ENCODE measurements around the gene ANK3. TPM values are rescaled to one million over a fixed set of nuclear protein-coding genes. Genes with fewer than 3 reads are reported as not detected.

ANK3 gene
- total and polyA plus RNA-seq, 2 experiments from 2014 or later: 26.2 to 49.0 TPM

- H3K27me3 ChIP-seq: no peaks in the 10 kb centered on the region
- H2AFZ ChIP-seq: no peak overlapping the region
- no peaks in the 10 kb centered on the region for H3K9me3 ChIP-seq (ENCODE audit: low read depth)
- H3K4me1 ChIP-seq (ENCODE audit: insufficient read depth): no peaks in the 10 kb centered on the region
- no peak overlapping the region for H3K27ac ChIP-seq
- H3K36me3 ChIP-seq (replicated peaks; ENCODE audit: insufficient read depth, low read depth): peaks cover 1% of the 10 kb centered on the region
- H3K9me2 ChIP-seq (replicated peaks; ENCODE audit: insufficient read depth): no peaks in the 10 kb centered on the region
- DNase-seq (ENCODE audit: low spot score): no peak
- TF ChIP-seq EZH2phosphoT487 (IDR thresholded peaks at IDR 0.05; ENCODE audit: low read depth, severe bottlenecking, unreplicated experiment) (no peak), EZH2 (IDR thresholded peaks at IDR 0.05; ENCODE audit: borderline replicate concordance) (no peak), CTCF (IDR thresholded peaks at IDR 0.05; ENCODE audit: poor library complexity) (no peak)
- H4K20me1 ChIP-seq (ENCODE audit: insufficient read depth, poor library complexity, severe bottlenecking): no peaks in the 10 kb centered on the region
- WGBS (ENCODE audit: low lambda C conversion rate, missing lambda C conversion rate): 85% methylated on average over 3 of the region's 3 CpGs
- H3K4me3 ChIP-seq: no peak overlapping the region
- H3K4me2 ChIP-seq: no peak overlapping the region
- H3K79me2 ChIP-seq: no peaks in the 10 kb centered on the region
These were observed 234.4 kb downstream of the ANK3 start for GRCh38 chr10:60155099-60155877.

- Histone ChIP-seq H3K79me2 (no peaks in the 10 kb centered on the region), H3K9me2 (replicated peaks; ENCODE audit: insufficient read depth) (no peaks in the 10 kb centered on the region), H3K4me2 (peak overlapping the region; percentile 2), H3K4me3 (no peak overlapping the region), H2AFZ (no peak overlapping the region), H3K27me3 (no peaks in the 10 kb centered on the region), H4K20me1 (ENCODE audit: insufficient read depth, poor library complexity, severe bottlenecking) (no peaks in the 10 kb centered on the region), H3K36me3 (replicated peaks; ENCODE audit: insufficient read depth, low read depth) (peaks cover 2% of the 10 kb centered on the region), H3K27ac (peak overlapping the region; percentile 76), H3K9me3 (ENCODE audit: low read depth) (no peaks in the 10 kb centered on the region), H3K4me1 (ENCODE audit: insufficient read depth) (peaks cover 27% of the 10 kb centered on the region)
- 73% methylated on average over 2 of the region's 2 CpGs for WGBS (ENCODE audit: low lambda C conversion rate, missing lambda C conversion rate)
- DNase-seq (ENCODE audit: low spot score): no peak
- no peak for TF ChIP-seq EZH2 (IDR thresholded peaks at IDR 0.05; ENCODE audit: borderline replicate concordance)
These were observed 240.7 kb downstream of the ANK3 start for GRCh38 chr10:60149003-60149402.

- Histone ChIP-seq H3K27me3 (no peaks in the 10 kb centered on the region), H3K4me2 (peak overlapping the region; percentile 12), H3K79me2 (no peaks in the 10 kb centered on the region), H2AFZ (no peak overlapping the region), H3K9me2 (replicated peaks; ENCODE audit: insufficient read depth) (no peaks in the 10 kb centered on the region), H4K20me1 (ENCODE audit: insufficient read depth, poor library complexity, severe bottlenecking) (no peaks in the 10 kb centered on the region), H3K9me3 (ENCODE audit: low read depth) (no peaks in the 10 kb centered on the region), H3K36me3 (replicated peaks; ENCODE audit: insufficient read depth, low read depth) (peaks cover 2% of the 10 kb centered on the region), H3K4me1 (ENCODE audit: insufficient read depth) (peaks cover 27% of the 10 kb centered on the region), H3K27ac (peak overlapping the region; percentile 76), H3K4me3 (no peak overlapping the region)
- DNase-seq (ENCODE audit: low spot score): peak; percentile 78
- TF ChIP-seq EZH2phosphoT487 (IDR thresholded peaks at IDR 0.05; ENCODE audit: low read depth, severe bottlenecking, unreplicated experiment) (no peak), CTCF (IDR thresholded peaks at IDR 0.05; ENCODE audit: poor library complexity) (no peak), EZH2 (IDR thresholded peaks at IDR 0.05; ENCODE audit: borderline replicate concordance) (no peak)
These were observed 241.3 kb downstream of the ANK3 start for GRCh38 chr10:60148266-60148840.

- Histone ChIP-seq H2AFZ (no peak overlapping the region), H3K4me2 (peak overlapping the region; percentile 12), H4K20me1 (ENCODE audit: insufficient read depth, poor library complexity, severe bottlenecking) (no peaks in the 10 kb centered on the region), H3K79me2 (no peaks in the 10 kb centered on the region), H3K4me3 (no peak overlapping the region), H3K9me3 (ENCODE audit: low read depth) (no peaks in the 10 kb centered on the region), H3K27ac (peak overlapping the region; percentile 76), H3K27me3 (no peaks in the 10 kb centered on the region), H3K36me3 (replicated peaks; ENCODE audit: insufficient read depth, low read depth) (peaks cover 2% of the 10 kb centered on the region), H3K4me1 (ENCODE audit: insufficient read depth) (peaks cover 27% of the 10 kb centered on the region), H3K9me2 (replicated peaks; ENCODE audit: insufficient read depth) (no peaks in the 10 kb centered on the region)
- no peak for TF ChIP-seq CTCF (IDR thresholded peaks at IDR 0.05; ENCODE audit: poor library complexity)
- TF ChIP-seq EZH2 (IDR thresholded peaks at IDR 0.05; ENCODE audit: borderline replicate concordance): no peak
- no peak for TF ChIP-seq EZH2phosphoT487 (IDR thresholded peaks at IDR 0.05; ENCODE audit: low read depth, severe bottlenecking, unreplicated experiment)
- WGBS (ENCODE audit: low lambda C conversion rate, missing lambda C conversion rate): 89% methylated on average over 3 of the region's 3 CpGs
- DNase-seq (ENCODE audit: low spot score): no peak
These were observed 242.0 kb downstream of the ANK3 start for GRCh38 chr10:60147576-60148265.
